ENCODE measurements around the gene PRR7. TPM values are rescaled to one million over a fixed set of nuclear protein-coding genes. Genes with fewer than 3 reads are reported as not detected.
A peak's percentile ranks its signal among the peaks of the same experiment; 100 is the strongest.

Gene PRR7
- total and polyA plus RNA-seq, 2 of the 4 experiments (the other 2 are of a cell fraction), result 1.1 to 10.1 TPM

- Histone ChIP-seq H2BK120ac (ENCODE audit: low read depth, low read length) (peak overlapping the region; percentile 42; the same call in 1 of the 2 replicates), H4K91ac (ENCODE audit: insufficient read depth, low read depth, low read length) (no peak overlapping the region; the same call in 1 of the 2 replicates), H3K79me1 (ENCODE audit: low read depth in 1 of 2, low read length in 2 of 2) (peaks cover 0 to 4% of the 10 kb centered on the region in 2 experiments; a peak in 1 of 4 replicates), H4K8ac (ENCODE audit: low read depth in 2 of 2, low read length in 2 of 2) (peak overlapping the region; percentile 66 to 81; a peak in 3 of 4 replicates), H2BK15ac (ENCODE audit: low read depth, low read length) (no peak overlapping the region), H3K56ac (ENCODE audit: extremely low read depth, insufficient read depth, low read length) (0 out of 2 replicates have a peak overlapping the region, but pooled peaks have one; percentile 1), H4K20me1 (ENCODE audit: insufficient read depth, low read length) (peaks cover 11% of the 10 kb centered on the region; the same call in 1 of the 2 replicates), H3K4me1 (ENCODE audit: control insufficient read depth, insufficient read depth, low read length) (peaks cover 10% of the 10 kb centered on the region), H3K9me3 (ENCODE audit: control insufficient read depth, insufficient read depth, low read length) (no peaks in the 10 kb centered on the region), H2AK5ac (ENCODE audit: low read depth, low read length) (peak overlapping the region; percentile 82), H3K4ac (ENCODE audit: low read depth, low read length) (peak overlapping the region; percentile 72), H3K4me3 (ENCODE audit: insufficient read depth, low read depth, low read length) (peak overlapping the region; percentile 1; the same call in 1 of the 2 replicates), H3K9me1 (ENCODE audit: insufficient read depth, low read length) (peaks cover 4% of the 10 kb centered on the region; the same call in 1 of the 2 replicates), H2AK9ac (replicated peaks; ENCODE audit: low read depth, low read length, poor library complexity) (peak overlapping the region; percentile 45), H2BK20ac (ENCODE audit: low read depth, low read length) (no peak overlapping the region), H2BK5ac (ENCODE audit: low read depth, low read length, poor library complexity, severe bottlenecking) (no peak overlapping the region), H3K27me3 (ENCODE audit: control insufficient read depth, insufficient read depth, low read length) (no peaks in the 10 kb centered on the region), H3K23ac (ENCODE audit: low read depth, low read length) (0 out of 2 replicates have a peak overlapping the region, but pooled peaks have one; percentile 56), H3K9ac (ENCODE audit: low read depth, low read length) (no peak overlapping the region), H3K18ac (ENCODE audit: low read depth, low read length) (no peak overlapping the region), H2AFZ (replicated peaks; ENCODE audit: low read length, poor library complexity) (peak overlapping the region; percentile 64), H3K14ac (replicated peaks; ENCODE audit: low read depth, low read length) (peak overlapping the region; percentile 45; the same call in 1 of the 2 replicates), H4K5ac (ENCODE audit: low read depth, low read length) (peak overlapping the region; percentile 2; the same call in 1 of the 2 replicates), H3K4me2 (ENCODE audit: low read depth, low read length) (peak overlapping the region; percentile 23), H3K36me3 (ENCODE audit: control insufficient read depth, insufficient read depth, low read length) (no peaks in the 10 kb centered on the region), H3K27ac (ENCODE audit: insufficient read depth, low read length) (peak overlapping the region; percentile 12; the same call in 1 of the 2 replicates)
- BruUV-seq (replicated peaks), result no TSS peak
- in situ Hi-C loops (cut with MboI; ENCODE audit: low sequenced_read_pairs) (loop anchor here (5.0 kb wide), 2 partner anchors 40 to 135 kb away; partner anchors contain the start of genes F12 and MXD3), intact Hi-C loops (cut with micrococcal nuclease) (loop anchor here (2.0 kb wide), 2 partner anchors 43 to 57 kb away; no protein-coding TSS in a partner anchor), dilution Hi-C loops (cut with HindIII; ENCODE audit: low sequenced_read_pairs, unreplicated experiment) (no loop called here)
- ATAC-seq (ENCODE audit: low read depth) (peak; percentile 9), DNase-seq (peak; percentile 51)
- WGBS, 2 experiments (ENCODE audit: extremely low coverage in 2 of 2, insufficient read length in 1 of 2), result no CpG with 5 or more reads among the region's 23 CpGs
- TF ChIP-seq CTCF (conservative IDR thresholded peaks at IDR 0.05; ENCODE audit: low read depth, low read length) (no peak), BHLHE40 (IDR thresholded peaks at IDR 0.05; ENCODE audit: low read depth, low read length) (peak; percentile 74), MAFK (IDR thresholded peaks at IDR 0.05; ENCODE audit: low read depth, low read length) (peak; percentile 53), MXI1 (IDR thresholded peaks at IDR 0.05; ENCODE audit: borderline replicate concordance, low read depth, low read length) (peak; percentile 29; the same call in 1 of the 2 replicates), NFE2L2 (IDR thresholded peaks at IDR 0.05; ENCODE audit: low read depth, low read length) (peak; percentile 34; the same call in 1 of the 2 replicates), RCOR1 (IDR thresholded peaks at IDR 0.05; ENCODE audit: insufficient replicate concordance, low read length) (no peak), RAD21 (IDR thresholded peaks at IDR 0.05; ENCODE audit: low read length) (no peak)
- TF ChIP-seq, protein P1, sequence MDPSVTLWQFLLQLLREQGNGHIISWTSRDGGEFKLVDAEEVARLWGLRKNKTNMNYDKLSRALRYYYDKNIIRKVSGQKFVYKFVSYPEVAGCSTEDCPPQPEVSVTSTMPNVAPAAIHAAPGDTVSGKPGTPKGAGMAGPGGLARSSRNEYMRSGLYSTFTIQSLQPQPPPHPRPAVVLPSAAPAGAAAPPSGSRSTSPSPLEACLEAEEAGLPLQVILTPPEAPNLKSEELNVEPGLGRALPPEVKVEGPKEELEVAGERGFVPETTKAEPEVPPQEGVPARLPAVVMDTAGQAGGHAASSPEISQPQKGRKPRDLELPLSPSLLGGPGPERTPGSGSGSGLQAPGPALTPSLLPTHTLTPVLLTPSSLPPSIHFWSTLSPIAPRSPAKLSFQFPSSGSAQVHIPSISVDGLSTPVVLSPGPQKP (IDR thresholded peaks at IDR 0.05; ENCODE audit: borderline replicate concordance, low read depth, low read length), result no peak
- CTCF ChIA-PET, result interaction anchor here (0.7 to 4.7 kb wide), 3 partner anchors 44 to 57 kb away, joined by 3 to 28 read pairs (median 5); no protein-coding TSS in a partner anchor
- POLR2A ChIA-PET (ENCODE audit: unreplicated experiment), result interaction anchor here (0.6 kb wide), 1 partner anchor 9 kb away, joined by 4 read pairs; no protein-coding TSS in a partner anchor
These were observed 1.1 kb downstream of the PRR7 start for GRCh38 chr5:177447611-177448243.

All from IMR-90 (cell line).